HG03378 (cell line): ENCODE results near the gene CD151.

Source experiments
- ATAC-seq: cut with Tn5 transposase; IDR thresholded peaks from one replicate; pipeline ENCODE4 v1.9.1; 2021; ENCODE audit warnings: mild to moderate bottlenecking, moderate library complexity; ENCODE audit not compliant: unreplicated experiment

CD151 gene

GRCh38 chr11:869399-870126 lies 36.8 kb downstream of the CD151 start:
- ATAC-seq, result no peak

- no peak for ATAC-seq
Measured at GRCh38 chr11:870127-870413, 37.3 kb downstream of the CD151 start.

GRCh38 chr11:870418-870817 lies 37.7 kb downstream of the CD151 start:
- no peak for ATAC-seq

GRCh38 chr11:871472-871871 lies 38.7 kb downstream of the CD151 start:
- no peak for ATAC-seq

GRCh38 chr11:872799-873198 lies 40.0 kb downstream of the CD151 start:
- no peak for ATAC-seq

- no peak for ATAC-seq
Measured at GRCh38 chr11:873706-874105, 41.0 kb downstream of the CD151 start.

GRCh38 chr11:875203-875602 lies 42.5 kb downstream of the CD151 start:
- no peak for ATAC-seq

GRCh38 chr11:875769-876301 lies 43.1 kb downstream of the CD151 start:
- ATAC-seq, result no peak

GRCh38 chr11:876545-876944 lies 43.8 kb downstream of the CD151 start:
- ATAC-seq, result no peak

- no peak for ATAC-seq
Measured at GRCh38 chr11:877565-877964, 44.8 kb downstream of the CD151 start.

GRCh38 chr11:880447-880846 lies 47.7 kb downstream of the CD151 start:
- no peak for ATAC-seq

GRCh38 chr11:882596-882995 lies 49.8 kb downstream of the CD151 start:
- ATAC-seq, result no peak

- no peak for ATAC-seq
Measured at GRCh38 chr11:883527-883926, 50.8 kb downstream of the CD151 start.

GRCh38 chr11:884578-885070 lies 51.9 kb downstream of the CD151 start:
- ATAC-seq, result no peak

GRCh38 chr11:886568-886967 lies 53.8 kb downstream of the CD151 start:
- no peak for ATAC-seq

- no peak for ATAC-seq
Measured at GRCh38 chr11:887589-887988, 54.8 kb downstream of the CD151 start.
